IMR-90 (cell line): Measurements from ENCODE around the gene PCDHGA12.
"Not testable (repeated sequence)": the region's sequence is repeated elsewhere in the genome, so short reads cannot be mapped to it uniquely, and the experiment has no call there.

Experiments
- BHLHE40 ChIP-seq: fragments of 150-350 bp; IDR thresholded peaks from 2 replicates; pipeline ENCODE4 v1.6.1; 2016; ENCODE audit warnings: mild to moderate bottlenecking, low read depth, low read length
- CHD1 ChIP-seq: IDR thresholded peaks from 2 replicates; pipeline ENCODE4 v1.6.1; 2012; ENCODE audit warnings: low read depth, low read length, improper control_type of control experiment
- FOS ChIP-seq: fragments of 150-350 bp; IDR thresholded peaks from 2 replicates; pipeline ENCODE4 v1.6.1; 2016; ENCODE audit warnings: low read depth, low read length
- MAZ ChIP-seq: IDR thresholded peaks from 2 replicates; pipeline ENCODE4 v1.6.1; 2012; ENCODE audit warnings: low read depth, mild to moderate bottlenecking, low read length, improper control_type of control experiment, moderate library complexity, borderline replicate concordance
- MXI1 ChIP-seq: IDR thresholded peaks from 2 replicates; pipeline ENCODE4 v1.6.1; 2012; ENCODE audit warnings: low read depth, mild to moderate bottlenecking, low read length, moderate library complexity, borderline replicate concordance
- POLR2A ChIP-seq: IDR thresholded peaks from 2 replicates; pipeline ENCODE4 v1.6.1; 2012; ENCODE audit warnings: mild to moderate bottlenecking, low read depth, low read length
- SMC3 ChIP-seq: fragments of 150-350 bp; IDR thresholded peaks from 2 replicates; pipeline ENCODE4 v1.6.1; 2016; ENCODE audit warnings: low read depth, mild to moderate bottlenecking, antibody characterized with exemption, low read length, moderate library complexity
- TF ChIP-seq, protein P1 (sequence below): conservative IDR thresholded peaks from 2 replicates; pipeline ENCODE4 v1.5.1; 2012; ENCODE audit warnings: mild to moderate bottlenecking, low read depth, low read length, improper control_type of control experiment
- TF ChIP-seq, protein P2 (sequence below): fragments of 150-350 bp; IDR thresholded peaks from 2 replicates; pipeline ENCODE4 v1.6.1; 2017; ENCODE audit warnings: mild to moderate bottlenecking, antibody characterized with exemption, low read length, low read depth

DNA sequence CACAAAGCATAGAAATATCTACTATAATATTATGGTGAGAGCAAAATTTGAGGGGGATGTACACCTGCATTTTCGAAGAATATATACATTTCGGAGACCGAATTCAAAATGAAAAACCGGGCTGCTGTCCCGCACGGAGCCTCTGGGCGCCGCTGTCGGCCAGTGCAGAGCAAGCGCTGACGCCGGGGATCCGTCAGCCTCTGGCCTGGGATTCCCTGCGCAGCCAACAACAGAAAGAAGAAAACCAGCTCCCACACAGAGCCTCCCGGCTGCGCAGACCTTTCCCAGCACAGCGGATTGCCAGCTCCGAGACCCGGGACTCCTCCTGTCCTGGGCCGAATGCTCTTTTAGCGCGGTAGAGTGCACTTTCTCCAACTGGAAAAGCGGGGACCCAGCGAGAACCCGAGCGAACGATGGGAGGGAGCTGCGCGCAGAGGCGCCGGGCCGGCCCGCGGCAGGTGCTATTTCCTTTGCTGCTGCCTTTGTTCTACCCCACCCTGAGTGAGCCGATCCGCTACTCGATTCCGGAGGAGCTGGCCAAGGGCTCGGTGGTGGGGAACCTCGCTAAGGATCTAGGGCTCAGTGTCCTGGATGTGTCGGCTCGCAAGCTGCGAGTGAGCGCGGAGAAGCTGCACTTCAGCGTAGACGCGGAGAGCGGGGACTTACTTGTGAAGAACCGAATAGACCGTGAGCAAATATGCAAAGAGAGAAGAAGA lies 22.4 kb upstream of the PCDHGA12 start, which contains the start of gene PCDHGB6:
- TF ChIP-seq, protein P1, sequence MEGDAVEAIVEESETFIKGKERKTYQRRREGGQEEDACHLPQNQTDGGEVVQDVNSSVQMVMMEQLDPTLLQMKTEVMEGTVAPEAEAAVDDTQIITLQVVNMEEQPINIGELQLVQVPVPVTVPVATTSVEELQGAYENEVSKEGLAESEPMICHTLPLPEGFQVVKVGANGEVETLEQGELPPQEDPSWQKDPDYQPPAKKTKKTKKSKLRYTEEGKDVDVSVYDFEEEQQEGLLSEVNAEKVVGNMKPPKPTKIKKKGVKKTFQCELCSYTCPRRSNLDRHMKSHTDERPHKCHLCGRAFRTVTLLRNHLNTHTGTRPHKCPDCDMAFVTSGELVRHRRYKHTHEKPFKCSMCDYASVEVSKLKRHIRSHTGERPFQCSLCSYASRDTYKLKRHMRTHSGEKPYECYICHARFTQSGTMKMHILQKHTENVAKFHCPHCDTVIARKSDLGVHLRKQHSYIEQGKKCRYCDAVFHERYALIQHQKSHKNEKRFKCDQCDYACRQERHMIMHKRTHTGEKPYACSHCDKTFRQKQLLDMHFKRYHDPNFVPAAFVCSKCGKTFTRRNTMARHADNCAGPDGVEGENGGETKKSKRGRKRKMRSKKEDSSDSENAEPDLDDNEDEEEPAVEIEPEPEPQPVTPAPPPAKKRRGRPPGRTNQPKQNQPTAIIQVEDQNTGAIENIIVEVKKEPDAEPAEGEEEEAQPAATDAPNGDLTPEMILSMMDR = peak; percentile 37
- TF ChIP-seq POLR2A, MXI1, SMC3, MAZ, CHD1, FOS, BHLHE40: not testable (repeated sequence)
- TF ChIP-seq, protein P2, sequence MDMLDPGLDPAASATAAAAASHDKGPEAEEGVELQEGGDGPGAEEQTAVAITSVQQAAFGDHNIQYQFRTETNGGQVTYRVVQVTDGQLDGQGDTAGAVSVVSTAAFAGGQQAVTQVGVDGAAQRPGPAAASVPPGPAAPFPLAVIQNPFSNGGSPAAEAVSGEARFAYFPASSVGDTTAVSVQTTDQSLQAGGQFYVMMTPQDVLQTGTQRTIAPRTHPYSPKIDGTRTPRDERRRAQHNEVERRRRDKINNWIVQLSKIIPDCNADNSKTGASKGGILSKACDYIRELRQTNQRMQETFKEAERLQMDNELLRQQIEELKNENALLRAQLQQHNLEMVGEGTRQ = not testable (repeated sequence)
